Dendritic cell treated with granulocyte-macrophage colony-stimulating factor and Interleukin-4, amounts not matched to agents 40 ng/mL and 50 ng/mL, for 4 days (primary cell): ENCODE measurements around the gene IFNA1.
"Not testable (repeated sequence)": the region's sequence is repeated elsewhere in the genome, so short reads cannot be mapped to it uniquely, and the experiment has no call there.

ENCODE experiments used
- H3K27ac Mint-ChIP-seq: one replicate; pipeline ENCODE4 v1.8.0; 2022; ENCODE audit warnings: mild to moderate bottlenecking, mixed read lengths
- H3K27me3 Mint-ChIP-seq: one replicate; pipeline ENCODE4 v1.8.0; 2022; ENCODE audit warnings: mild to moderate bottlenecking, mixed read lengths
- H3K36me3 Mint-ChIP-seq: one replicate; pipeline ENCODE4 v1.8.0; 2022; ENCODE audit warnings: low read depth, mixed read lengths
- H3K4me1 Mint-ChIP-seq: one replicate; pipeline ENCODE4 v1.8.0; 2022; ENCODE audit warnings: low read depth, mixed read lengths
- H3K4me3 Mint-ChIP-seq: one replicate; pipeline ENCODE4 v1.8.0; 2022; ENCODE audit warnings: mild to moderate bottlenecking, moderate library complexity, mixed read lengths
- H3K9me3 Mint-ChIP-seq: one replicate; pipeline ENCODE4 v1.8.0; 2022; ENCODE audit warnings: mixed read lengths
- intact Hi-C: fragments of 100-400 bp; cut with micrococcal nuclease; formaldehyde crosslinking; loops from one replicate; pipeline ENCODE4 v1.15.0; 2022

IFNA1 gene

DNA sequence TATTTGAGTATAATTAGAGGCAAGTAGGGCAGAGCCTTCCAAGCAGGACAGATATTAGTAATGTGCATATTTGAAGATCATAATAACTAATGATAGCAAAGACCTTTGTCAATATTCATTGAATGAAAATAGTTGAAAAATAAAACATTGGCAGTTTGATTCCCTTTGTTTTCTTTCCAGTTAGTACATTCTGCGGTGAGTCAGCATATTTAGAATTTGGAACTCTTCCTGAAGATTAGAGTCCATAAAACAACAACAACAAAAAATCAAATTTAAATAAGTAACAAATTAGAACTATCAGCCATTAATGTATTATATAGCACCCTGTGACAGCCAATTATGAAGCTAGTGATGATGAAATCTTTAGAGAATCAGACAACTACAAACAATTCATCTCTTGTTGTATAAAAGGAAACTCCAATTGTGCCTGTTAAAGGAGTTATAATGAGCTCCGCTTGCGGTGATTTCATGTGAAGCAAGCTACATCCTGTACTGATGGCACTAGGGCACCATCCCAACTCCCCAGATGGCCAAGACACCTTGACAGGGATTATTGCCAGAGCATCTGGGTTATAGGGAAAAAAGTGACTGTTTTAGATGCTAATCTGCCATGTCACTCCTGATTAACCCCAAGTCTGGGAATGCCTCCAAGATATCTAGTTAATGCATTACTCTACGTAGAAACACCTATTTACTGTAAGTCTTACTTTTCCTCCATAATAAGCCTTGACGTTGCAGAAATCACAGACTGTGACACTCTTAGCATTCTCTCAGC, 24.6 kb upstream of the IFNA1 start:
- H3K9me3 Mint-ChIP-seq: no peaks in the 10 kb centered on the region
- H3K36me3 Mint-ChIP-seq: no peaks in the 10 kb centered on the region
- H3K4me1 Mint-ChIP-seq: no peaks in the 10 kb centered on the region
- no peak overlapping the region for H3K4me3 Mint-ChIP-seq
- H3K27ac Mint-ChIP-seq: no peak overlapping the region
- peaks cover 32% of the 10 kb centered on the region for H3K27me3 Mint-ChIP-seq
- intact Hi-C loops: no loop called here

DNA sequence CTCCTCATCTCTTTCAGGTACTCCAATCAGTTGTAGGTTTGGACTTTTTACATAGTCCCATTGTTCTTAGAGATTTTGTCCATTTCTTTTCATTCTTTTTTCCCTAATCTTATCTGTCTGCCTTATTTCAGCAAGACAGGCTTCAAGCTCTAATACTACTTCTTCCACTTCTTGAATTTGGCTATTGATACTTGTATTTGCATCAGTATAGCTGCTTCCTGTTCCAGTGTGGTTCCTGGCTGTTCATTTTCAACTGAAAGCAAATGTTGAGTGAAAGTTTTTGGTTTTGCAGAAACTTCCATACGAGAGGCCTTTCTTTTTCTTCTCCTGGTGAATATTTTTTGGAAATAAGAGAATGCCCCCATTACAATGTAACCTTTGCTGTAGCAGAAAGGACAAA, 12.0 kb upstream of the IFNA1 start:
- peaks cover 69% of the 10 kb centered on the region for H3K27me3 Mint-ChIP-seq
- no peak overlapping the region for H3K4me3 Mint-ChIP-seq
- peaks cover 22% of the 10 kb centered on the region for H3K4me1 Mint-ChIP-seq
- H3K27ac Mint-ChIP-seq: no peak overlapping the region
- no peaks in the 10 kb centered on the region for H3K9me3 Mint-ChIP-seq
- H3K36me3 Mint-ChIP-seq: no peaks in the 10 kb centered on the region
- intact Hi-C loops: no loop called here

DNA sequence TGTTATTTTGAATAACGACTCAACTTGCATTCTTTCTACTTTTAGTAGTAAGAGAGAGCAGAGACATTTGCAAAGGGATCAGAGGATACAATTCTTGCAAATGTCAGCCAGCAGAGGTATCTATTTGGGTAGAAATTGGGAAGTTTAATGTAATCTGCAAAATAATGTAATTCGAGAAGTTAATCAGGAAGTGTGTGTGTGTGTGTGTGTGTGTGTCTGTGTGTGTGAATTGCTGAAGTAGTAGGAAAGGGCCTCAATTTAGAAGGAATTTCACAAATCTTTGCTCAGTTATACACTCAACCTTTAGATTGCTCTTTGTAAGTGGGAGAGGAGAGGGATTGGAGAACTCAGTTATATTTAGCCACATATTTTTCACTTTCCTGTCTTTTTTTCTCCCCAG, 11.0 kb upstream of the IFNA1 start:
- intact Hi-C loops: no loop called here
- Mint-ChIP-seq H3K9me3 (no peaks in the 10 kb centered on the region), H3K4me3 (no peak overlapping the region), H3K36me3 (no peaks in the 10 kb centered on the region), H3K27ac (no peak overlapping the region), H3K27me3 (peaks cover 73% of the 10 kb centered on the region), H3K4me1 (peaks cover 22% of the 10 kb centered on the region)

DNA sequence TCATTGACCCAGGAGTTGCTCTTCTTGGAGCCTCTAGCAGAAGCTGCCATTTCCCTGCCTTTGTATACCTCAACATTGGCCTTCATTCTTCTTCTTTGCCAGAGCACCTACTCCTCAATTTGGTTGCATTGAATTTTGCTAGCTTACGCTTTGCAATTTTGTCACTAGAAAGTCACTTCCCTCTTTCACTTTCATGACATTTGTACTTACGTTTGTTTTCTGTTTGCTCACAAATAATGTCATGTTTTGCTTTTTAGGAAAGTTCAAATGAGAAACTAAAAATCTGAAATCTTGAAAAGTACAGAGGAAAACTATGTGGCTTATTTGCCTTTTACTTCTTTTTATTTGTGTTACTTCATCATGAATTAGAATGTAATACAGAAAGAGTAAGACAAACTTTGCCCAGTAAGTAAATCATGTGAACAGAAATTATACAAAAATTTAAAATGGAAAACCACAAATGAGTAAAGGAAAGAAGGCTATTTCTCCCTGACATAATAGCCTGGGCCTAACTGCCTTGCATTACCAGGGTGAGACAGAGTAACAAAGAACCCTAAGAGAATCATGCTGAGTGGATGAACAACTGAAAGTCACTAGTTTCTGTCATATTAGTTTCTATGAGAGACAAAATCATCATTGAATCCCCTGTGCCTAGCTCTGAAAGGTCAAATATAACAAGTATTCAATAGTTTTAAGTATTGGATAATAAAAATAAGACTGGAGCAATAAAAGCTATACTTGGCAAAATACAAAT, 7.4 kb upstream of the IFNA1 start:
- no peaks in the 10 kb centered on the region for H3K36me3 Mint-ChIP-seq
- peaks cover 22% of the 10 kb centered on the region for H3K4me1 Mint-ChIP-seq
- H3K27me3 Mint-ChIP-seq: peaks cover 62% of the 10 kb centered on the region
- no peaks in the 10 kb centered on the region for H3K9me3 Mint-ChIP-seq
- intact Hi-C loops: loop anchor here (5.0 to 10.0 kb wide), 2 partner anchors 51 to 108 kb away; no protein-coding TSS in a partner anchor
- no peak overlapping the region for H3K4me3 Mint-ChIP-seq
- H3K27ac Mint-ChIP-seq: no peak overlapping the region

DNA sequence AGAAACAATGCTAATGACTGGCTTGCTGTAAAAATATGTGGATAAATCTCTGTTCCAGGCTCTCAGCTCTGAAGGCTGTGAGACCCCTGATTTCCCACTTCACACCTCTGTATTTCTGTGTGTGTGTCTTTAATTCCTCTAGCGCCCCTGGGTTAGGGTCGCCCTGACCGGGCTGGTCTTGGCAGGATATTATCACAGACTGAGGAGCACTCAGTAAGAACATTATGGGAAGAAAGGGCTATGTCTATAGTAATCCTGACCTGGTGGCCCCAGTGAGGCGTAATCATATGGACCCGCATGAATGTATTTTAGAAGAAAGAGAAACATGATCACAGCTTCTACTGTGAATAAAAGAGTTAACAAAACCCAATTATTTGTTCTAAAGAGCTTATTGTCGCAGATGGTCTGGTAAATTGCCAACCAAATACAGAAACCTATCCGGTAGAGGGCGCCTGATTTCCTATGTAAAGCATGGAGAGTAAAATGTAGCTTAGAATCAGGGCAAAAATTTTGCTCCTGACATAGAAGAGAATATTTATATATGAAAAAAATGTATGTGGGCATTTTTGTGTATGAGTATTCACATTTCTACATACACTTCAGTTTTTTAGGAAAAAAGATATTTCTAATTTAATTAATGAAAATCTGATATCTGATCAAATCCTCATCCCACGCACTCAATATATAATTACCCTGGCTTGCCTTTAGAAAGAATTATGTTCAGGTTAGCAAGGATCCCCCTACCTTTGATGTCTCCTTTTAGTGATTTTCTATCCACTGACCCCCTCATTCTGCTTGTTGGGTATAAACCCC, 5.8 kb upstream of the IFNA1 start:
- H3K4me3 Mint-ChIP-seq: no peak overlapping the region
- H3K36me3 Mint-ChIP-seq: no peaks in the 10 kb centered on the region
- peaks cover 55% of the 10 kb centered on the region for H3K27me3 Mint-ChIP-seq
- peaks cover 16% of the 10 kb centered on the region for H3K4me1 Mint-ChIP-seq
- no peak overlapping the region for H3K27ac Mint-ChIP-seq
- intact Hi-C loops: loop anchor here (5.0 to 10.0 kb wide), 2 partner anchors 52 to 110 kb away; no protein-coding TSS in a partner anchor
- H3K9me3 Mint-ChIP-seq: no peaks in the 10 kb centered on the region

DNA sequence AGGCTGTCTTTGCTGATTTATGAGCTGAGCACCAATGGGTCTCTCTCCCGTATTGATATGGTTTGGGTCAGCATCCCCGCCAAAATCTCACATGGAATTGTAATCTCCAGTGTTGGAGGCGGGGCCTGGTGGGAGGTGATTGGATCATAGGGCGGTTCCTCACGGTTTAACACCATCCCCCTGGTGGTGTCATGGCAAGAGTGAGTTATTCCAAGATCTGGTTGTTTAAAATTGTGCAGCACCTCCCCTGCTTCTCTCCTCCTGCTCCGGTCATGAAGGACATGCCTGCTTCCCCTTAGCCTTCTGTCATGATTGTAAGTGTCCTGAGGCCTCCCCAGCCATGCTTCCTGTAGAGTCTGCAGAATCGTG, 5.2 kb upstream of the IFNA1 start:
- H3K4me3 Mint-ChIP-seq, H3K9me3 Mint-ChIP-seq, H3K36me3 Mint-ChIP-seq, H3K27ac Mint-ChIP-seq: not testable (repeated sequence)
- peaks cover 49% of the 10 kb centered on the region for H3K27me3 Mint-ChIP-seq
- intact Hi-C loops: loop anchor here (10.0 kb wide), 1 partner anchor 110 kb away; no protein-coding TSS in a partner anchor
- peaks cover 10% of the 10 kb centered on the region for H3K4me1 Mint-ChIP-seq

DNA sequence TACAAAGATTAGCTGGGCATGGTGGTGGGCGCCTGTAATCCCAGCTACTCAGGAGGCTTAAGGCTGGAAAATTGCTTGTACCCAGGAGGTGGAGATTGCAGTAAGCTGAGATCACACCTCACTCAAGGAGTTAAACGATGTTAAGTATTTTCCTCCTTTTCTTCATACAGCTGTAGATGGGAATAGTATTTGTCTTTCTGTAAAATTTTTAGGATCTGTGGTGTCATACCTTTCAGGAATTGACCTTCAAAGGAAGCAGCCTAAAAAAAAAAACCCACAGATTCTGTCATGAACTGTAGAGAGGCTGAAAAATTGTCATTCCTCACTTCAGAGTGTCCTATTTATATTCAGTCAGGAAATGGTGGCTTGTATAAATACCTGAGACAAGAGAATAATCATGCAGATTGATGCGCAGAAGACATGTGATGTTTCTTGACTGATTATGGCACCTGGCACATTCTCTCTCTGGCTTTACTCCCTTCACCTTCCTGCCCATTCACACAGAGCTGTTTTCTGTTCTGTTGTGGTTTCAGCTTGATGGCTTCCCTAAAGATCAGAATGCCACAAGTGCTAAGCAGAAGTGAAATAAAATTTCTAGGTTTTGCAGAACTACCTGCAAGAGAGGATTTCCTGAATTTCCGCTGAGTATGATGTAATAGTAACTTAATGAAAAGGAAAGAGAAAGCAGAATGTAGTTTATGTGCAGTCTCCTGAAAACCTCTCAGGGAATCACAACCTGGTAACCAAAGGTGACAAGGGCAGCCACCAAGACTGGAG, 3.8 kb downstream of the IFNA1 start:
- intact Hi-C loops: loop anchor here (5.0 kb wide), 1 partner anchor 192 kb away; no protein-coding TSS in a partner anchor
- Mint-ChIP-seq H3K4me3 (no peak overlapping the region), H3K4me1 (peaks cover 10% of the 10 kb centered on the region)

DNA sequence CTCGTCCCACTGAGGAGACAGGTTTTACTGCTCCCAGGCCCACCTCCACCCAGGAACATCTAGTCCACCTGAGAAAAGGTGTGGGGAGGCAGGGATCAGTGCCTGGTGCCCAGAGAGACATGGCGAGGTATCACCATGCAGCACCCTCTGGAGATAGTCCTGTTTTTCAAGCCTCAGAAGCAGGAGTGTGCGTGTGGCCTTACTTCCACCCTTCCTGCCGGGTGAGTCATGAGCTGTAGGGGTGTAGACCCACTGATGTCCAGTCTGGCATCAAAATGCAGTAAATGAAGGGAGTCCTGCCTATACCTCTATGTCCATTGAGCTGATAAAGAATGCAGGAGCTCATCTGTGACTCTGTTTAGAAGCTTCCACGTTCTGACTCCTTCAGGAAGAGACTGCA, 9.1 kb downstream of the IFNA1 start:
- H3K27ac Mint-ChIP-seq, H3K4me3 Mint-ChIP-seq, intact Hi-C loops, H3K36me3 Mint-ChIP-seq, H3K4me1 Mint-ChIP-seq, H3K9me3 Mint-ChIP-seq: not testable (repeated sequence)
- H3K27me3 Mint-ChIP-seq: peaks cover 58% of the 10 kb centered on the region

More for the DNA sequence above, 3.8 kb downstream of the IFNA1 start:
- Mint-ChIP-seq H3K27ac (no peak overlapping the region), H3K27me3 (peaks cover 51% of the 10 kb centered on the region), H3K9me3 (no peaks in the 10 kb centered on the region), H3K36me3 (no peaks in the 10 kb centered on the region)

DNA sequence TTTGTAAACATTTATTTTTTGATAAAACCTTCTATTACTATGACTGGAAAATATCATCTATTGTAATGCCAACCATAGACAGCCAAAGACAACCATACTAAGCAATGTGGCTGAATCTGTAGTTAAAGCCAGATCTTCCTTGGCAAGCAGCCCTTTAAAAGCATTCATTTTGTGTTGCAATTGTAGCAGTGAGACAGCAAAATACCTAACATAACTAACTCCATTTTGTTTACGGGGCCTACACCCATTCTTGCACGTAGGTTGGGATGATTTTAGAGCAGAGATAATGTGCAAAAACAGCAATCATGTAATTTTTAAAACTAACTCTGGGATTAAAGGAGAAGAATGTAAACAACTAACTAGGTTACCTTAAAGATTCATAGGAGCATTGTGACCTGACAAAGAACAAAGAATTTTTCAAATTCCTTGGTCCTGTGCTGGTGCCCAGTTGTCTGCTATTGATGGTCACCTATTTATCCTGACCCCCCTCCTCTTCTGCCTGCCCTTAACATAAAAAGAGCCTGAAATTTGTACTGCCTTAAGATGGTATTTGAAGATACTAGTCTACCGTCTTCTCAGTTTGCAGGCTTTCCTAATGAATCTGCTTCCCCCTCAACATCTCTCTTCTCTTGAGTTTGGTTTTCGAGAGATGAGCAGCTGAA, 10.6 kb downstream of the IFNA1 start:
- Mint-ChIP-seq H3K27me3 (peaks cover 58% of the 10 kb centered on the region), H3K36me3 (no peaks in the 10 kb centered on the region), H3K4me3 (no peak overlapping the region), H3K27ac (no peak overlapping the region), H3K9me3 (no peaks in the 10 kb centered on the region), H3K4me1 (no peaks in the 10 kb centered on the region)
- intact Hi-C loops: no loop called here

DNA sequence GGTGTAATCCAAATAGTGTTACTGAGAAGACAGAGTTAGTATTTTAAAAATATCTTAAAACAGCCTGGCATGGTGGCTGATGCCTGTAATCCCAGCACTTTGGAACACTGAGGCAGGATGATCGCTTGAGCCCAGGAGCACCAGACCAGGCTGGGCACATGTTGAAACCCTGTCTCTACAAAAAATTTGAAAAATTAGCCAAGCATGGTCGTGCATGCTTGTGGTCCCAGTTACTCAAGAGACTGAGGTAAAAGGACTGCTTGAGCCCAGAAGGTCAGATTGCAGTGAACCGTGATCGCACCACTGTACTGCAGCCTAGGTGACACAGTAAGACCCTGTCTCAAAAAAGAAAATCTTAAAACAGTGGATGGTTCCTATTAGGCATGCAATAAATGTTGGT, 12.4 kb downstream of the IFNA1 start:
- Mint-ChIP-seq H3K9me3 (no peaks in the 10 kb centered on the region), H3K36me3 (no peaks in the 10 kb centered on the region), H3K27me3 (peaks cover 46% of the 10 kb centered on the region), H3K4me3 (no peak overlapping the region), H3K4me1 (no peaks in the 10 kb centered on the region), H3K27ac (no peak overlapping the region)
- intact Hi-C loops: no loop called here

DNA sequence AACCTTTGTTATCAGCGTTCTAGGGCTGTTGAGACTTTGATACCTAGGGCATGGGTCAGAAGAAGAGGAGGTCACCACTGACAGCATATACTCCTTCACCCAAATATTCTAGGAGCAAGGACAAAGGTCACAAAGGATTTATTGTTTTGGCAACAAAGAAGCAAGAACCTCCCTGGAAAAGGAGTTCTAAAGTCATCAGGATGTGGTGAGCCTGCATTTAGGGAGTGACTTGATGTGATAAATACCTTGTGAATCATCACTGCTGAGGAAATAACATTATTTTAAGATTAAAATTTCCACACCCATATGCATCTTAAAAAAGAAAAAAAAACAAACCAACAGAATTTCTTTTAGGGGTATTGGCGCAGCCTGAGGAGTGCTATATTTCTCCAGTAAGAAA, 13.9 kb downstream of the IFNA1 start:
- intact Hi-C loops: no loop called here
- Mint-ChIP-seq H3K27me3 (peaks cover 36% of the 10 kb centered on the region), H3K4me1 (no peaks in the 10 kb centered on the region), H3K9me3 (no peaks in the 10 kb centered on the region), H3K27ac (no peak overlapping the region), H3K4me3 (no peak overlapping the region), H3K36me3 (no peaks in the 10 kb centered on the region)

DNA sequence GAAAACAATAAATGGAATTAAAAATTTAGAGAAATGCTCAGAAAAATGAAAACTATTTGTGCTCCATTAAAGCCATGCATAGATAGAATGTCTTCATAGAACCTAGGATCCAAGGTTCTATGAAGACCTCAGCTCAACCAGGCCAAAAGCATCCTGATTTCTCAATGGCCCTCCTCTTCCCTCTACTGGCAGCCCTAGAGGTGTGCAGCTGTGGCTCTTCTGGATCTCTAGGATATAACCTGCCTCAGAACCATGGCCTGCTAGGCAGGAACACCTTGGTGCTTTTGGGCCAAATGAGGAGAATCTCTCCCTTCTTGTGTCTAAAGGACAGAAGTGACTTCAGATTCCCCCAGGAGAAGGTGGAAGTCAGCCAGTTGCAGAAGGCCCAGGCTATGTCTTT, 15.1 kb downstream of the IFNA1 start:
- Mint-ChIP-seq H3K4me3 (no peak overlapping the region), H3K4me1 (no peaks in the 10 kb centered on the region), H3K27ac (no peak overlapping the region), H3K9me3 (no peaks in the 10 kb centered on the region), H3K36me3 (no peaks in the 10 kb centered on the region), H3K27me3 (peaks cover 24% of the 10 kb centered on the region)
- intact Hi-C loops: loop anchor here (5.0 kb wide), 2 partner anchors 128 to 203 kb away; no protein-coding TSS in a partner anchor

DNA sequence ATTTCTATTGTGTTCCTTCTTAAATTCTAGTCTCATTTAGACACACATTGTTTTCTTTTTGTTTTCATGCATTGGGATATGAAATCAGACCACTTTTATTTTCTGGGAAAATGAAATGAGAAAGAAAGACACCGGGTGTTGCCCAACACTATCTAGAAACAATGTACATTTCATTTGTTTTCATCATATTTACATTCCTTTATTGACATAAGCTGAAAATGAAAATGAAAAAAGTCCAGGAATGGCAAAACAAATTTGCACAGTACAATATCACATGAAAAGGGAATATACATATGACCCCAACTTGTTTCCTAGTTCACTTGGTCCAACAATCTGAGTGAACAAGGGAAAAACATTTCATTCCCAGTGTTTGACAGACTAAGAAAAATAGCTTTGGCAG, 21.1 kb downstream of the IFNA1 start:
- Mint-ChIP-seq H3K27ac (no peak overlapping the region), H3K9me3 (peaks cover 10% of the 10 kb centered on the region), H3K36me3 (no peaks in the 10 kb centered on the region), H3K4me3 (no peak overlapping the region), H3K27me3 (peaks cover 23% of the 10 kb centered on the region), H3K4me1 (no peaks in the 10 kb centered on the region)
- intact Hi-C loops: loop anchor here (10.0 kb wide), 1 partner anchor 253 kb away; no protein-coding TSS in a partner anchor
